ENCODE results near the gene AMFR. TPM values are rescaled to one million over a fixed set of nuclear protein-coding genes. Genes with fewer than 3 reads are reported as not detected.

The AMFR gene
- total RNA-seq = 123 and 152 TPM in 2 replicates

GRCh38 chr16:56425439-56425832, at the start of gene AMFR:
AMFR (minus strand) TSS chr16:56425545; CDS start chr16:56425327, 218 bp downstream.

GRCh38 chr16:56450986-56451752, 25.8 kb upstream of the AMFR start, which contains the start of the genes NUDT21 and OGFOD1:
NUDT21 (minus strand) TSS chr16:56451332; CDS start chr16:56451202, 130 bp downstream.
OGFOD1 (plus strand) TSS chr16:56451554; CDS start chr16:56451613, 59 bp downstream.

Other genes with a start within 250 kb of the AMFR start
- gene GNAO1, start 234.1 kb downstream of the AMFR start, total RNA-seq = 0.53 TPM in 1 of 2 replicates, not detected in the other
- gene NUDT21, start 25.8 kb upstream of the AMFR start, total RNA-seq = 56.5 and 105 TPM in 2 replicates
- gene OGFOD1, start 26.0 kb upstream of the AMFR start, total RNA-seq = 38.3 and 101 TPM in 2 replicates
- 47.3 and 61.5 TPM in 2 replicates for gene BBS2, start 94.5 kb upstream of the AMFR start, total RNA-seq
- gene MT4, start 139.5 kb upstream of the AMFR start, total RNA-seq = not detected in 2 replicates
- gene MT3, start 164.0 kb upstream of the AMFR start, total RNA-seq = not detected in 2 replicates
- gene MT2A, start 183.0 kb upstream of the AMFR start, total RNA-seq = 392 and 575 TPM in 2 replicates
- gene MT1E, start 200.2 kb upstream of the AMFR start, total RNA-seq = 146 and 173 TPM in 2 replicates
- 9.0 and 9.8 TPM in 2 replicates for gene MT1M, start 207.1 kb upstream of the AMFR start, total RNA-seq
- gene MT1A, start 213.1 kb upstream of the AMFR start, total RNA-seq = 15.6 and 38.3 TPM in 2 replicates
- not detected in 2 replicates for gene MT1B, start 226.3 kb upstream of the AMFR start, total RNA-seq
- 6.2 TPM in 1 of 2 replicates, not detected in the other for gene MT1F, start 232.4 kb upstream of the AMFR start, total RNA-seq
- 57.4 and 95.7 TPM in 2 replicates for gene MT1G, start 242.5 kb upstream of the AMFR start, total RNA-seq
- 6.9 and 10.5 TPM in 2 replicates for gene MT1H, start 244.3 kb upstream of the AMFR start, total RNA-seq